NT2/D1 (cell line): ENCODE measurements around the gene TMEM217.
"Not testable (repeated sequence)": the region's sequence is repeated elsewhere in the genome, so short reads cannot be mapped to it uniquely, and the experiment has no call there.

ENCODE experiments used
- DNase-seq: peaks from one replicate; pipeline ENCODE4 v3.0.0-alpha.2; 2011; ENCODE audit warnings: low read depth, low spot score
- H3K27me3 ChIP-seq: 2 replicates; pipeline ENCODE4 v1.6.0; 2011; ENCODE audit warnings: mild to moderate bottlenecking; ENCODE audit not compliant: insufficient read length, insufficient read depth
- H3K36me3 ChIP-seq: 2 replicates; pipeline ENCODE4 v1.6.1; 2011; ENCODE audit warnings: mild to moderate bottlenecking, low read length, mixed read lengths; ENCODE audit not compliant: insufficient read depth, insufficient read length
- H3K4me1 ChIP-seq: 2 replicates; pipeline ENCODE4 v1.5.1; 2011; ENCODE audit not compliant: insufficient read depth, insufficient read length
- H3K4me3 ChIP-seq: 2 replicates; pipeline ENCODE4 v1.5.1; 2011; ENCODE audit warnings: low read depth; ENCODE audit not compliant: insufficient read length
- H3K9ac ChIP-seq: 2 replicates; pipeline ENCODE4 v1.6.0; 2011; ENCODE audit warnings: low read depth; ENCODE audit not compliant: insufficient read length
- H3K9me3 ChIP-seq: 2 replicates; pipeline ENCODE4 v1.5.1; 2011; ENCODE audit warnings: mild to moderate bottlenecking, low read length; ENCODE audit not compliant: insufficient read depth
- SUZ12 ChIP-seq: IDR thresholded peaks from 2 replicates; pipeline ENCODE4 v1.6.1; 2011; ENCODE audit not compliant: insufficient read length, insufficient read depth; ENCODE audit errors: extremely low read depth
- YY1 ChIP-seq: IDR thresholded peaks from 2 replicates; pipeline ENCODE4 v1.6.1; 2011; ENCODE audit not compliant: insufficient read length, insufficient read depth
- ZNF274 ChIP-seq: IDR thresholded peaks from 2 replicates; pipeline ENCODE4 v1.6.1; 2011; ENCODE audit warnings: mild to moderate bottlenecking, low read depth, low read length

TMEM217 gene

DNA sequence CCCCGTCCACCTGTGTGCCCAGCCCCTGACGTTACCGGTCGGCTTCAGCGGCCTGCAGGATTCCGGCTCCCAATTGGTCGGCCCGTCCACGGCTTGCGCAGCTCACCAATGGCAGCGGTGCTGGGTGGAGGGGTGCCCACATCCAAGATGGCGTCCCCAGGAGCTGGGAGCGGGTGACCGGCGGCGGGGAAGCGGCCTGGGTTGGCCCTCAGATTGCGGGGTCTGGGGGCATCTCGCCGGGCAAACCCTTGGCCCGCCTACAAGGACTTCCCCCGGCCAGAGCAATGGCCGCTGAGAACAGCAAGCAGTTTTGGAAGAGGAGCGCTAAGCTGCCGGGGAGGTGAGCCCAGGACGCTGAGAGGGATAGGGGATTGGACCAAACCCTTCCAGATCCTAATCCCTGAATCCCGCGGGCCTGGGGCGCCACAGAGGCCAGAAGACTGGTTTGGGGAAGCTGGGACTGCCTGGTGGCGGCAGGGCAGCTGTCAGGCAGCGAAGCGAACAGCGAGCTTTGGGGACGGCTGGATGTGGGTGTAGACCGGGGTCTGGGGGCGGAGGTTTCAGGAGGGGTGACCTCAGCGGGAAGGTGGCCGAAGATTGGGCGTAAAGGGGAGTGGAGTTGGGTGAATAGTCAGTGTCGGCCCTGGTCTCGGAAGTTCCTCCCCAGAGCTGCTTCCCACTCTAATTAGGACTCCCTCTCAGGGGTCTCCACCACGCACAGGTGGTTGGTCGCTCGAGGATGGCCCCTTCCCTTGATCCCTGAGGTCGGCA lies at the start of gene TMEM217, which contains the start of gene TBC1D22B:
Gene TMEM217 (minus strand): TSS at position 511 of the 771 bp plus-strand sequence. CDS start 39,114 bp downstream, outside the sequence.
Gene TBC1D22B (plus strand): TSS at position 139 of the 771 bp plus-strand sequence. CDS start 146 bp downstream, at position 285.
- Histone ChIP-seq H3K27me3 (no peaks in the 10 kb centered on the region), H3K9ac (peak within 1 kb of the TSS; percentile 97), H3K9me3 (no peaks in the 10 kb centered on the region), H3K36me3 (no peaks in the 10 kb centered on the region), H3K4me3 (peak within 1 kb of the TSS; percentile 94), H3K4me1 (no peaks in the 10 kb centered on the region)
- peak; percentile 88 for DNase-seq
- peak; percentile 92 for TF ChIP-seq YY1
- no peak for TF ChIP-seq ZNF274
- TF ChIP-seq SUZ12 = no peak

DNA sequence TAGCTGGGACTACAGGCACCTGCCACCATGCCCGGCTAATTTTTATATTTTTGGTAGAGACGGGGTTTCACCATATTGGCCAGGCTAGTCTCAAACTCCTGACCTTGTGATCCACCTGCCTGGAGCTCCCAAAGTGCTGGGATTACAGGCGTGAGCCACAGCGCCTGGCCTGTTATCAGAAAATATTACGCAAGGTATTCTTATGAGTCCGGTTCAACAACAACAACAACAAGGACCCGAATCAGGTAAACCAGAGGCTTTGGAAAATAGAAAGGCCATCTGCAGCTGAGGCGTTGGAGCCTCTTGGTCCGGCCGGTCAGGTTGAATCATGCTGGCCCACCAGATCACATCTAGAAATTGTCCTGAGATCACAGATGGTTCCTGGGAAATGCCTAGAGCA lies 49.5 kb upstream of the TMEM217 start:
- peaks cover 31% of the 10 kb centered on the region for H3K36me3 ChIP-seq
- H3K27me3 ChIP-seq, H3K4me3 ChIP-seq, H3K9me3 ChIP-seq, H3K9ac ChIP-seq, DNase-seq, H3K4me1 ChIP-seq: not testable (repeated sequence)

- Histone ChIP-seq H3K36me3 (peaks cover 38% of the 10 kb centered on the region), H3K4me3 (no peak overlapping the region), H3K27me3 (no peaks in the 10 kb centered on the region), H3K4me1 (no peaks in the 10 kb centered on the region), H3K9me3 (no peaks in the 10 kb centered on the region), H3K9ac (no peak overlapping the region)
- DNase-seq = no peak
- TF ChIP-seq SUZ12 (no peak), ZNF274 (no peak), YY1 (no peak)
These were observed 48.8 kb upstream of the TMEM217 start for GRCh38 chr6:37306624-37307222.

DNA sequence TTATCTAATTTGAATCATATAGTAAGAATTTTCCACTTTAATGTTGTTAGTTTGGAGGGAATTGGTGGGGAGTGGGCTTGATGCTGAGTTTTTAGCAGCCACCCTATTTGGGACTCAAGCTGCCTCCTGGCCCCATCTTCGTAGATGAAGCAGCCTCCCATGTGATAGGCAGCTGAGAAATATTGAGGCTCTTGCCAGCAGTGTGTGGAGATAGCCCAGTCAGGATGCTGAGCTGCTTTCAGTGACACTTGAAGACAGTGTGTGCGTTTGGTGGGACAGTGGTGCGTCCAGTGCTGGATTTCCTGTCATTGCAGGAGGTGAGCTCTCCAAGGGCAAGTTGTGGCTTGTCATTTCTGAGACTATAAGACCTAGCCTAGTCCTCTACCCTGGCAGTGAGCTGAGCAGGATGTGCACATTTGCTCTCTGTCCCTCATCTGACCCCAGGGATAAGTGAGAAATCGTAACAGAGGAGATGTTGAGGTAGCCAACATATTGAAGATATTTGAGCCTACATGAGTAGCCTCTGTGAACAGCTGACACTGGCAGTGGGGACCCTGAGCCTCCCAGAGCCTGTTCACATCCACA lies 48.0 kb upstream of the TMEM217 start:
- Histone ChIP-seq H3K36me3 (peaks cover 41% of the 10 kb centered on the region), H3K9me3 (no peaks in the 10 kb centered on the region), H3K27me3 (no peaks in the 10 kb centered on the region), H3K4me1 (no peaks in the 10 kb centered on the region), H3K9ac (no peak overlapping the region), H3K4me3 (no peak overlapping the region)
- no peak for DNase-seq
- TF ChIP-seq ZNF274 = no peak
- no peak for TF ChIP-seq YY1
- TF ChIP-seq SUZ12 = no peak

DNA sequence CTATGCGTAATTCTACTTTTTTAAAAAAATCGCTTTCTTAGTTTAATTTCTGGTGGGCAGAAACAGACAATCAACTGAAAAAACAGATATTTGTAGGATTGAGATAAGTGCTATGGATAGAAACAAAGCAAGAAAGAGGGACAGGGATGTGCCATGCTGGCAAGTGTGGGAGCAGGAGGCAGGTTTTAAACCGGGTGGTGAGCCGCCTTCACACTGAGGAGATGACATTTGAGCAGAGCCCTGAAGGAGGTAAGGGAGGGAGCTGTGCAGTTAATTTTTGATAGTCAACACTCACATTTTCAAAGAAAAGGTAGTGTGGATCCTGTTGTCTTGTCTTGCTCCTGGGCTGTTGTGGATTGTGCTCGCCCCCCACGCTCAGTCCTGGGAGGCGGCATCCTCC lies 46.8 kb upstream of the TMEM217 start:
- H3K36me3 ChIP-seq = peaks cover 41% of the 10 kb centered on the region
- no peaks in the 10 kb centered on the region for H3K4me1 ChIP-seq
- TF ChIP-seq SUZ12 = no peak
- TF ChIP-seq YY1 = no peak
- H3K27me3 ChIP-seq = no peaks in the 10 kb centered on the region
- H3K9me3 ChIP-seq = no peaks in the 10 kb centered on the region
- H3K9ac ChIP-seq = no peak overlapping the region
- H3K4me3 ChIP-seq = no peak overlapping the region
- DNase-seq = no peak

DNA sequence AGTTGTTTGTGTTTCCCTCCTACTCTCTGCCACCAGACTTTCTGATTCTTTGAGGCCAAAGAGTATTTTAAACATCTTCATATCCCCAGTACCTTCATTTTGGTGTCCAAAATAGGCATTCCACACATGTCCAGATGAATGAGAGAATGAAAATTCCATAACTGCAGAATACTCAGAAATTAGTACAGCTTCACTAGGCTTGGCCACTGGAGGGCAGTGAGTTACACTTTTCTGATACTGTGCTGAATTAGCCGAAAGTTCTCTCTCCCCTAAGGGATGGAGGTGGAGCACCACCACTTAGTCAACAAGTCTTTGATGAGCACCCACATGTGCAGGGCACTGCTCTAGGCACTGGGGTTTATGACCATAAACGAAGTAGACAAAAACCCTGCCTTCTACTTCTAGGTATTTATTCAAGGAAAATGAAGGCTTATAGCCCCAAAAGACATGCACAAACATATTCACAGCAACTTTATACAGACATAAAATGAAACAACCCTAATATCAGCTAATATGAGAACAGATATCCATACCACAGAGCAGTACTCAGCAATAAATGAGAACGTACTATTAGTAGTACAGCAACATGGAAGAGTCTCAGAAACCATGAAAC lies 46.1 kb upstream of the TMEM217 start:
- no peak overlapping the region for H3K4me3 ChIP-seq
- no peak for TF ChIP-seq YY1
- no peak for TF ChIP-seq SUZ12
- TF ChIP-seq ZNF274 = no peak
- H3K27me3 ChIP-seq = no peaks in the 10 kb centered on the region
- peaks cover 41% of the 10 kb centered on the region for H3K36me3 ChIP-seq
- DNase-seq = no peak
- H3K4me1 ChIP-seq = no peaks in the 10 kb centered on the region
- H3K9me3 ChIP-seq = no peaks in the 10 kb centered on the region
- H3K9ac ChIP-seq = no peak overlapping the region

GRCh38 chr6:37303091-37303660 lies 45.2 kb upstream of the TMEM217 start:
- H3K9ac ChIP-seq = no peak overlapping the region
- H3K4me1 ChIP-seq = no peaks in the 10 kb centered on the region
- H3K27me3 ChIP-seq = no peaks in the 10 kb centered on the region
- H3K36me3 ChIP-seq = peaks cover 41% of the 10 kb centered on the region
- no peak overlapping the region for H3K4me3 ChIP-seq
- TF ChIP-seq ZNF274 = no peak
- no peak for TF ChIP-seq SUZ12
- TF ChIP-seq YY1 = no peak
- H3K9me3 ChIP-seq = no peaks in the 10 kb centered on the region
- DNase-seq = no peak
